Endometrium (tissue), 2 donors: Measurements from ENCODE around the gene GIGYF2.

Experiments
- FAIRE-seq: peaks from 2 replicates; lab custom pipeline; 2012; peaks lifted over from hg19 to GRCh38; lab: Jason Lieb, UNC
- donor health status: control.
- donor health status: control.

GIGYF2 gene

GRCh38 chr2:232863996-232864395 is 166.9 kb downstream of the GIGYF2 start:
- FAIRE-seq, result no peak

GRCh38 chr2:232865165-232865564 is 168.0 kb downstream of the GIGYF2 start:
- FAIRE-seq, result no peak

- no peak for FAIRE-seq
Measured at GRCh38 chr2:232866104-232866503, 169.0 kb downstream of the GIGYF2 start.

GRCh38 chr2:232869138-232870017 is 172.2 kb downstream of the GIGYF2 start:
- no peak for FAIRE-seq

- FAIRE-seq, result no peak
Measured at GRCh38 chr2:232870018-232870765, 173.1 kb downstream of the GIGYF2 start, which contains the start of gene SNORC. SNORC (plus strand) TSS chr2:232870264; CDS start chr2:232870342, 78 bp downstream.

DNA sequence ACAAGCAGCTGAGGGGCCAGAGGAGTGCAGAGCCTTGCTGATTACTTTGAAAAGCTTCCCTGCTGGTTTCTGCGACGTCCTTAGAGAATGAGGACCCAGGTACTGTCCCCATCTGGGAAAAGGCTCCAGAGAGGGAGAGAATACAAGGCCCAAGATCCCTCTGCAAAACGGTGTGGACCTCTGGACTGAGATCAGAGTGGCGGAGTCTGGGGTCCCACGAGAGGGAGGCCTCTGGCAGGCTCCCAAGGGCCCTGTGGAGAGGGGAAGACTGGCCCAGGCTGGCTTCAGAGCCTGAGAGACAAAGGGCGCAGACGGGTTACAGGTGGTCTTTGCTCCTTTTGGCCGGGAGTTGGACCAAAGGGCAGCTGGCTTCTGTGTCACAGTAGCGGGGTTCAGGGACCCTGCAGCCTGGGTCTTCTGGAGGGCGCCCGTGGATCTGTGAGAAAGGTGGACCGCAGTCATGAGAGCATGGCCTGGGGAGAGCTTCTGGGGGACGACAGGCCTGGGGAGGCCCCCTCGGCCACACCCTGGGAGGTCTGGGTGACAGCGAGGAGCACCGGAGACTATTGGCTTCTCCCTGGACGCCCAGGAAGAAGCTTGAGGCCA is 173.7 kb downstream of the GIGYF2 start:
- no peak for FAIRE-seq

GRCh38 chr2:232871418-232871834 is 174.3 kb downstream of the GIGYF2 start:
- FAIRE-seq, result no peak

GRCh38 chr2:232871835-232872736 is 175.0 kb downstream of the GIGYF2 start:
- no peak for FAIRE-seq

GRCh38 chr2:232872826-232873225 is 175.7 kb downstream of the GIGYF2 start:
- no peak for FAIRE-seq

DNA sequence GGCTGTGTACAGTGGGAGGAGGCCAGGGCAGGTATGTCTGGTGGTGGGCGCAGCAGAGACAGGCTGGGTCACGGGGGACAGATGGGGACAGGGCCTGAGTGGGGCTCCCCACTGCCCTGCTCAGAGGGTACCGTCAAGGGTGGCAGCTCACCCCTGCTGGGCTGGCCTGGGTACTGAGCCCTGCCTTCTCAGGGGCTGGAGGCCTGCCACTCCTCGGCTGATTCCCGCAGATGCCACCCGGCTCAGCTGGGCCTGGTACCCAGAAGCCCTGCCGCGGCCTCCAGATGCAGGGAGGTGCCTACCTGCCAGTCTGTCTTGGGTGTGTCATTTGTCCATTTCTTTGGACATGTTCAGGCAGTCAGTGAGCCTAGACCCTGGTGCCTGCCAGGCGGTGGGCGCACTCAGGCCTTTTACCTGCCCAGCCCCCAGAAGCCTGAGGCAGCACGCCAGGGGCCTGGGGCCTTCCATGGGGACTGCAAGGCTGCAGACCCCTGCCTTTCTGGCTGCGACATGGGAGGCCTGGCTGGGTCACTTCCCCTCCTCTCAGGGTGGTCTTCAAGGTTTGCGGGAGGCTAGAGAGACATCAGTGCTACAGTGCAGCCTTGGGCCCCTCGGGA is 176.3 kb downstream of the GIGYF2 start:
- no peak for FAIRE-seq

- FAIRE-seq, result no peak
Measured at GRCh38 chr2:232873909-232874641, 176.9 kb downstream of the GIGYF2 start.

DNA sequence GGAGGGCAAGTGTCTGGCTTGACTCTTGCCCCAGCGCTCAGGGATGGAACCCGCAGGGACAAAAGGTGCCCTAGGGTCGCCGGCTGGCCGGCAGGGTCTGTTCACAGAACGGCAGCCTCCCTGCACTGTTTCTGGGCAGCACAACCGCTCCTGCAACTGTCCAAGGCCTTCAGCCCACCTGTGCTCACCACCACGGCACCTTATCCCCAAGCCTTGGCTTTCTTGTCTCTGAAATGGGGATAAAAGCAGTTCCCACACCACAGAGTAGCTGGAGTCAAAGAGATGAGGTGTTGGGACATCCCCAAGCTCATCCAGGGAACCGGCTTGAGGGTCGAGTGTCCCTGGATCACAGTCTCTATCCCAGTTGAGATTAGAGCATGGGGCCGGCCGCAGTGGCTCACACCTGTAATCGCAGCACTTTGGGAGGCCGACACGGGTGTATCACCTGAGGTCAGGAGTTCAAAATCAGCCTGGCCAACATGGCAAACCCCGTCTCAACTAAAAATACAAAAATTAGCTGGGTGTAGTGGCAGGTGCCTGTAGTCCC is 177.6 kb downstream of the GIGYF2 start:
- FAIRE-seq, result no peak

DNA sequence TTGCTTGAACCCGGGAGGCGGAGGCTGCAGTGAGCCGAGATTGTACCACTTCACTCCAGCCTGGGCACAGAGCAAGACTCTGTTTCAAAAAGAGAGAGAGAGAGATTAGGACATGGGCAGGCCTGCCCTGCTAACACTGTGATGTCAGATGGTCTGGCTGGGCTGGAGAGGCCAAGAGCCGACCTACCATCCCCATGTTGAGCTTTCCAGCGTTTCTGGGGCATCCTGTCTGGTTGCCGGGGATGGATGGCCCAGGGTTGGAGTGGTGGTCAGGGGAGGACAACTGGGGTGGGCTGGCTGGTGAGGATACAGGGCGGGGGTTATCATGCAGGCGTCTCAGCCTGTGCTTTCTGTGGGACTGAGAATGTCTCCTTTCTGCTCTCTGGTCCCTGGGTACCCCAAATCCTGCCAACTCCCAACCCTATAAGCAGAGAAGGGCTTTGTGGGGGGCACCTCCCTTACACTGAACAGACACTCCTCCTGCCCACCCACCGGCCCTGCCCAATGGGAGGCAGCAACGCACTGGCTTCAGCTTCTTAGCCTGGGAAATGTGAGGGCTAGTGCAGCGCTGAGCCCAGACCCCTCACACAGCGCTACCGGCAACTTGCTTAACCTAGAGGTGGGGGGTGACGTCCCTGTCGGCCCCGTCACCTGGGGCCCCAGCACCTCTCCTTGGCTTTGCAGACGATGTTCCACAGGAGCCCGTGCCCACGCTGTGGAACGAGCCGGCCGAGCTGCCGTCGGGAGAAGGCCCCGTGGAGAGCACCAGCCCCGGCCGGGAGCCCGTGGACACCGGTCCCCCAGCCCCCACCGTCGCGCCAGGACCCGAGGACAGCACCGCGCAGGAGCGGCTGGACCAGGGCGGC is 178.4 kb downstream of the GIGYF2 start:
- no peak for FAIRE-seq

GRCh38 chr2:232876161-232876977 is 179.2 kb downstream of the GIGYF2 start:
- FAIRE-seq, result no peak

- FAIRE-seq, result no peak
Measured at GRCh38 chr2:232876978-232877441, 179.9 kb downstream of the GIGYF2 start.

DNA sequence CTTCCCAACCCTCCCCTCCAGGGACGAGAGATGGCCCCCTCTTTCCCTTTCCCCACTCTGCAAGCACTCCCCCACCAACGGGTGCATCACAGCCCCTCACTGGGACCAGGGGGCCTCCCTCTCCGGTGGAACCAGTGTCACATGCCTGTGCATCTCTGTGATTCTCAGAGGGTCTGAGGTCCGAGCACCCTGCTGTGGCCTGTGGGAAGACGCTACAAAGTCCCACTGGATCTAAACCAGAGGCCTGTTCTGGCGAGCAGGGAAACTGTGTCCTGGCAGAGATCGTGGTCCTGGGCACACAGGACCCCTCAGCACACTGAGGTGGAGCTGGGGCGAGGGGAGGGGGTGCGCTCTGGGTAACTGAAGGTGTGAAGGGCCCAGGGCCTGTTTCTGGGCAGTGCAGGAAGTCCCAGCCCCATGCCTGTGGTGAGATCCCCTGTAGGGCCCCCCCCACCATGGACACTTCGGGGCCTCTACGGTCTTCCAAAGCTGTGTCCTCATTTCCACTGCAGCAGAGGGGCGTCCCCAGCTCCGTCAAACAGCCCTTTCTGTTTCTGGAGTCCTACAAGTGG is 180.9 kb downstream of the GIGYF2 start:
- no peak for FAIRE-seq

DNA sequence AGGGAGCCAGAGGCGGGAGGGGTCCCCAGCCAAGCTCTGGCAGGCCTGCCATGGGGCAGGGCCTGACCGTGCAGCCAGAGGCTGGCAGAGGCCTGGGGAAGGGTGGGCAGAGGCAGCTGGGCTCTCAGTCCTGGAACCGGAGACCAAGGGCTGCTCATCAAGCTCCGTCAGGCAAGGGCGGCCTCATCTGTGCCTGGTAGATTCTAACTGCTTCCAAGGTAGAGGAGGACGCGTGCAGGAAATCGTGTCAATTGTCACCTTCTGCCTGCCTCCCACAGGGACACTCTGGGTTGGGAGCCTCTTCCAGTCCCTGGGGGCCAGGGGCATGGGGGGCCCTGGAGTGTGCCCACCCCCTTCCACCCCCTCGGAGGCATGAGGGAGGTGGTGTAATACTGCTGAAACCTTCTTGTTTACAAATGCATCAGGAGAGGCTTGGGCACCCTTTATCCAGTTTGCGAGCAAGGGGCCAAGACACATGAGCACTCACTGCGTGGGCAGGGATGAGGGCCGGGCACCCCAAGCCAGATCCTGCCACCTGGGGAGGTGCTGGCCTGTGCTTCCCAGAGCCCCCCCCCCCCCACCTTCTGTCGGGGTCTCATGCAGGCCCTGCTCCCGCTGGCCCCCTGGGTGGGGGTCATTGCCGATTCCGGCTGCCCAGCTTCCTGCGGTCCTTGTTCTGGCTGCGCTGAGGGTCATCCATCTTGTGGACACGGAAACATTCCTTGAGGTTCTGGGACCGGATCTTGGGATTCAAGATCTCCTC is 181.9 kb downstream of the GIGYF2 start:
- no peak for FAIRE-seq
